Kidney (tissue), 14 donors: ENCODE measurements around the gene SCRN3. TPM values are rescaled to one million over a fixed set of nuclear protein-coding genes. Genes with fewer than 3 reads are reported as not detected.
"Not testable (repeated sequence)": the region's sequence is repeated elsewhere in the genome, so short reads cannot be mapped to it uniquely, and the experiment has no call there.

ENCODE experiments used
- DNase-seq, 5 donors: peaks; one replicate each; pipeline ENCODE4 v3.0.0-alpha.2; 2013 to 2020
- FAIRE-seq: peaks from 2 replicates; lab custom pipeline; 2012; peaks lifted over from hg19 to GRCh38; lab: Jason Lieb, UNC
- H3K27ac ChIP-seq, 2 donors: one replicate each; pipeline ENCODE4 v1.7.0; 2013; ENCODE audit warnings: low read depth in 2 of 2, low read length in 2 of 2, inconsistent platforms in 1 of 2
- H3K27me3 ChIP-seq: one replicate; pipeline ENCODE4 v1.7.1; 2013; ENCODE audit warnings: low read length, inconsistent platforms; ENCODE audit not compliant: control insufficient read depth, insufficient read depth
- H3K36me3 ChIP-seq, 3 donors: one replicate each; pipeline versions ENCODE4 v1.7.0 to v1.7.1; 2013; ENCODE audit warnings: low read length in 3 of 3, control low read depth in 1 of 3, inconsistent platforms in 1 of 3; ENCODE audit not compliant: insufficient read depth in 3 of 3, control insufficient read depth in 2 of 3
- H3K4me1 ChIP-seq, 3 donors: one replicate each; pipeline versions ENCODE4 v1.7.0 to v1.7.1; 2013; ENCODE audit warnings: low read length in 3 of 3, inconsistent platforms in 1 of 3, low read depth in 1 of 3; ENCODE audit not compliant: control insufficient read depth in 2 of 3, insufficient read depth in 2 of 3
- H3K4me3 ChIP-seq, 3 donors: one replicate each; pipeline versions ENCODE4 v1.7.0 to v1.8.1; 2013; ENCODE audit warnings: low read length in 3 of 3, control low read depth in 1 of 3, inconsistent platforms in 1 of 3
- H3K9ac ChIP-seq, 3 donors: one replicate each; pipeline versions ENCODE4 v1.7.0 to v1.7.1; 2013; ENCODE audit warnings: low read length in 3 of 3, control low read depth in 1 of 3, inconsistent platforms in 1 of 3
- H3K9me3 ChIP-seq, 3 donors: one replicate each; pipeline versions ENCODE4 v1.7.0 to v1.7.1; 2013; ENCODE audit warnings: low read length in 3 of 3, control low read depth in 1 of 3, inconsistent platforms in 1 of 3; ENCODE audit not compliant: control insufficient read depth in 2 of 3, insufficient read depth in 1 of 3
- CTCF ChIP-seq: IDR thresholded peaks from 3 replicates; pipeline ENCODE4 v1.5.1; 2012; ENCODE audit warnings: mild to moderate bottlenecking, moderate library complexity, borderline replicate concordance; ENCODE audit not compliant: insufficient read depth; ENCODE audit errors: extremely low read depth
- intact Hi-C: fragments of 100-400 bp; cut with DNase I; formaldehyde crosslinking; loops from one replicate; pipeline ENCODE4 v1.11.1; 2022
- polyA plus RNA-seq: library from polyadenylated mRNA; stranded (reverse); fragments of 350-450 nt; fragmentation: Illumina TruSeq; extraction: RNeasy Lipid Tissue Mini Kit (QIAGEN cat#74804); gene quantifications from one replicate; pipeline ENCODE4 v1.2.3, GENCODE V29; 2014; ENCODE audit warnings: low read depth, low replicate concordance; ENCODE audit not compliant: insufficient read depth
- total RNA-seq: library from RNA; stranded (reverse); fragmentation: NEBNext Ultra II Directional; extraction: Animal tissue kit (Norgen Biotek cat#: 25700); gene quantifications from one replicate; pipeline ENCODE4 v1.2.1, GENCODE V29; 2021
- donor health status: control.
- donor health status: control.
- donor health status: control.
- donor health status: control.
- donor health status: control.
- donor health status: DM: yes; HTN: yes; CAD: no.
- donor health status: Normal renal cell carcinoma (clear cell type).

SCRN3 gene
- total and polyA plus RNA-seq, 2 donors from 2014 or later: 13.7 to 29.0 TPM

GRCh38 chr2:174383796-174384195 lies 11.7 kb upstream of the SCRN3 start:
- FAIRE-seq (no peak), DNase-seq (no peak)
- intact Hi-C loops: no loop called here
- Histone ChIP-seq H3K36me3 (peaks cover 7 to 13% (median 10%) of the 10 kb centered on the region in 3 donors), H3K9ac (no peak overlapping the region), H3K27me3 (no peaks in the 10 kb centered on the region), H3K9me3 (no peaks in the 10 kb centered on the region), H3K27ac (no peak overlapping the region), H3K4me1 (no peaks in the 10 kb centered on the region), H3K4me3 (no peak overlapping the region)
- TF ChIP-seq CTCF: no peak

GRCh38 chr2:174385201-174385600 lies 10.3 kb upstream of the SCRN3 start:
- DNase-seq: no peak

GRCh38 chr2:174388706-174389105 lies 6.8 kb upstream of the SCRN3 start:
- peaks cover 6 to 15% (median 7%) of the 10 kb centered on the region in 3 donors for H3K36me3 ChIP-seq
- H3K9ac ChIP-seq: not testable (repeated sequence)

More at GRCh38 chr2:174385201-174385600, 10.3 kb upstream of the SCRN3 start:
- H3K9ac ChIP-seq: no peak overlapping the region
- no peaks in the 10 kb centered on the region for H3K9me3 ChIP-seq
- H3K36me3 ChIP-seq: peaks cover 6 to 10% (median 9%) of the 10 kb centered on the region in 3 donors
- no peak for TF ChIP-seq CTCF
- intact Hi-C loops: no loop called here
- no peaks in the 10 kb centered on the region for H3K27me3 ChIP-seq
- H3K4me1 ChIP-seq: peaks cover 0 to 4% (median 3%) of the 10 kb centered on the region in 3 donors
- no peak overlapping the region for H3K4me3 ChIP-seq
- H3K27ac ChIP-seq: no peak overlapping the region
- FAIRE-seq: no peak

GRCh38 chr2:174389542-174389941 lies 6.0 kb upstream of the SCRN3 start:
- TF ChIP-seq CTCF: no peak
- Histone ChIP-seq H3K4me3 (no peak overlapping the region), H3K27me3 (no peaks in the 10 kb centered on the region), H3K9ac (no peak overlapping the region), H3K4me1 (peaks cover 0 to 19% (median 3%) of the 10 kb centered on the region in 3 donors), H3K27ac (no peak overlapping the region), H3K9me3 (no peaks in the 10 kb centered on the region), H3K36me3 (peaks cover 4 to 15% (median 7%) of the 10 kb centered on the region in 3 donors)
- no peak for FAIRE-seq
- intact Hi-C loops: no loop called here
- no peak for DNase-seq

More at GRCh38 chr2:174388706-174389105, 6.8 kb upstream of the SCRN3 start:
- H3K4me1 ChIP-seq: peaks cover 0 to 13% (median 3%) of the 10 kb centered on the region in 3 donors
- H3K27ac ChIP-seq, intact Hi-C loops, H3K27me3 ChIP-seq, H3K4me3 ChIP-seq, DNase-seq, FAIRE-seq, H3K9me3 ChIP-seq: not testable (repeated sequence)

- H3K4me1 ChIP-seq: peaks cover 0 to 19% (median 3%) of the 10 kb centered on the region in 3 donors
- H3K9ac ChIP-seq, intact Hi-C loops, H3K27me3 ChIP-seq, DNase-seq, FAIRE-seq, H3K9me3 ChIP-seq, H3K4me3 ChIP-seq: not testable (repeated sequence)
- peak overlapping the region in 1 of 2 donors; percentile 9 for H3K27ac ChIP-seq
- H3K36me3 ChIP-seq: peaks cover 4 to 15% (median 7%) of the 10 kb centered on the region in 3 donors
These were observed 5.2 kb upstream of the SCRN3 start for GRCh38 chr2:174390303-174390702.
